Thymus (tissue), 14 donors: ENCODE data around the gene KNOP1. TPM values are rescaled to one million over a fixed set of nuclear protein-coding genes. Genes with fewer than 3 reads are reported as not detected.

ENCODE experiments used
- DNase-seq, 9 donors: peaks; one replicate each; pipeline ENCODE4 v3.0.0-alpha.2; 2013; ENCODE audit warnings: low spot score in 9 of 9, low read depth in 6 of 9, missing footprints in 1 of 9
- H3K27ac ChIP-seq, 2 donors: one replicate each; pipeline ENCODE4 v1.5.1; 2013; ENCODE audit warnings: control low read depth in 1 of 2, low read depth in 1 of 2, low read length in 1 of 2, mild to moderate bottlenecking in 1 of 2, moderate library complexity in 1 of 2
- H3K27me3 ChIP-seq, 2 donors: one replicate each; pipeline ENCODE4 v1.5.1; 2013; ENCODE audit warnings: low read length in 1 of 2; ENCODE audit not compliant: control insufficient read depth in 2 of 2, insufficient read depth in 1 of 2
- H3K36me3 ChIP-seq, 2 donors: one replicate each; pipeline ENCODE4 v1.5.1; 2013; ENCODE audit warnings: low read length in 1 of 2, mild to moderate bottlenecking in 1 of 2, moderate library complexity in 1 of 2; ENCODE audit not compliant: control insufficient read depth in 2 of 2, insufficient read depth in 2 of 2
- H3K4me1 ChIP-seq, 2 donors: one replicate each; pipeline ENCODE4 v1.5.1; 2013; ENCODE audit warnings: low read length in 2 of 2; ENCODE audit not compliant: control insufficient read depth in 2 of 2, insufficient read depth in 2 of 2
- H3K4me3 ChIP-seq, 2 donors: one replicate each; pipeline ENCODE4 v1.5.1; 2013; ENCODE audit warnings: low read length in 2 of 2, control low read depth in 1 of 2, mild to moderate bottlenecking in 1 of 2
- H3K9me3 ChIP-seq, 2 donors: one replicate each; pipeline ENCODE4 v1.5.1; 2013; ENCODE audit warnings: low read length in 1 of 2, mild to moderate bottlenecking in 1 of 2; ENCODE audit not compliant: control insufficient read depth in 2 of 2, insufficient read depth in 1 of 2
- WGBS: extraction: QIAGEN DNeasy Blood & Tissue Kit; methylation state at CpG from one replicate; pipeline ENCODE4 v1.1.7; 2013; 5-methylcytosine and 5-hydroxymethylcytosine counted together
- long read RNA-seq, 10 donors: transcript quantifications; one replicate each; lab custom pipeline, GENCODE V29; 2026
- polyA plus RNA-seq: library from polyadenylated mRNA; stranded (reverse); fragments of 200-250 nt; gene quantifications from one replicate; pipeline ENCODE4 v1.2.3, GENCODE V29; 2013
- total RNA-seq: library from RNA; stranded (reverse); fragments of 120-200 nt; gene quantifications from one replicate; pipeline ENCODE4 v1.2.4, GENCODE V29; 2013
- donor health status: healthy.

KNOP1 gene
- total RNA-seq = 16.4 TPM
- polyA plus RNA-seq = 10.0 TPM
- long read RNA-seq, donor 1 = 0 reads
- long read RNA-seq, donor 2 = 0 reads
- long read RNA-seq, donor 3, full-length matches to known transcripts = 2 of 24 reads
- long read RNA-seq, donor 3, partial matches to known transcripts = 22 of 24 reads
- long read RNA-seq, donor 3, other reads (novel, unspliced or antisense) = 0 of 24 reads
- long read RNA-seq, donor 4, full-length matches to known transcripts = 2 of 9 reads
- long read RNA-seq, donor 4, partial matches to known transcripts = 7 of 9 reads
- long read RNA-seq, donor 4, other reads (novel, unspliced or antisense) = 0 of 9 reads
- long read RNA-seq, donor 5, full-length matches to known transcripts = 2 of 26 reads
- long read RNA-seq, donor 5, partial matches to known transcripts = 24 of 26 reads
- long read RNA-seq, donor 5, other reads (novel, unspliced or antisense) = 0 of 26 reads
- long read RNA-seq, donor 6, full-length matches to known transcripts = 5 of 14 reads
- long read RNA-seq, donor 6, partial matches to known transcripts = 9 of 14 reads
- long read RNA-seq, donor 6, other reads (novel, unspliced or antisense) = 0 of 14 reads
- long read RNA-seq, donor 7, full-length matches to known transcripts = 2 of 17 reads
- long read RNA-seq, donor 7, partial matches to known transcripts = 15 of 17 reads
- long read RNA-seq, donor 7, other reads (novel, unspliced or antisense) = 0 of 17 reads
- long read RNA-seq, donor 8 = 0 reads
- long read RNA-seq, donor 9, full-length matches to known transcripts = 1 of 11 reads
- long read RNA-seq, donor 9, partial matches to known transcripts = 10 of 11 reads
- long read RNA-seq, donor 9, other reads (novel, unspliced or antisense) = 0 of 11 reads
- long read RNA-seq, donor 10, full-length matches to known transcripts = 3 of 11 reads
- long read RNA-seq, donor 10, partial matches to known transcripts = 8 of 11 reads
- long read RNA-seq, donor 10, other reads (novel, unspliced or antisense) = 0 of 11 reads

- Histone ChIP-seq H3K36me3 (peaks cover 5 to 6% of the 10 kb centered on the region in 2 donors), H3K27me3 (no peaks in the 10 kb centered on the region), H3K4me1 (peaks cover 6 to 12% of the 10 kb centered on the region in 2 donors), H3K27ac (peak within 1 kb of the TSS in 1 of 2 donors; percentile 15), H3K9me3 (no peaks in the 10 kb centered on the region), H3K4me3 (peak within 1 kb of the TSS; percentile 72 to 92)
- DNase-seq = peak; percentile 70 to 93 (median 76)
- under 1% methylated on average over 88 of the region's 88 CpGs for WGBS
Observed at GRCh38 chr16:19717741-19718623, at the start of gene KNOP1, which contains the start of gene IQCK. TSS of gene KNOP1 (minus strand) at chr16:19718227. CDS start at chr16:19715035, 3,192 bp downstream. TSS of gene IQCK (plus strand) at chr16:19718271. CDS start at chr16:19718307, 36 bp downstream.

GRCh38 chr16:19767497-19767896 is 49.5 kb upstream of the KNOP1 start:
- no peaks in the 10 kb centered on the region for H3K36me3 ChIP-seq
- H3K4me3 ChIP-seq = no peak overlapping the region
- H3K9me3 ChIP-seq = no peaks in the 10 kb centered on the region
- no peaks in the 10 kb centered on the region for H3K4me1 ChIP-seq
- no peaks in the 10 kb centered on the region for H3K27me3 ChIP-seq
- 94% methylated on average over 13 of the region's 13 CpGs for WGBS
- H3K27ac ChIP-seq = no peak overlapping the region
- DNase-seq = no peak

- no peak overlapping the region for H3K27ac ChIP-seq
- no peaks in the 10 kb centered on the region for H3K4me1 ChIP-seq
- no peak overlapping the region for H3K4me3 ChIP-seq
- H3K9me3 ChIP-seq = no peaks in the 10 kb centered on the region
- no peak for DNase-seq
- no peaks in the 10 kb centered on the region for H3K36me3 ChIP-seq
- WGBS = 97% methylated on average over 9 of the region's 9 CpGs
- no peaks in the 10 kb centered on the region for H3K27me3 ChIP-seq
Observed at GRCh38 chr16:19766988-19767387, 49.0 kb upstream of the KNOP1 start.

GRCh38 chr16:19766554-19766884 is 48.5 kb upstream of the KNOP1 start:
- no peak overlapping the region for H3K4me3 ChIP-seq
- H3K27ac ChIP-seq = no peak overlapping the region
- 96% methylated on average over 3 of the region's 3 CpGs for WGBS
- no peaks in the 10 kb centered on the region for H3K27me3 ChIP-seq
- no peak for DNase-seq
- H3K4me1 ChIP-seq = no peaks in the 10 kb centered on the region
- H3K36me3 ChIP-seq = no peaks in the 10 kb centered on the region
- no peaks in the 10 kb centered on the region for H3K9me3 ChIP-seq

GRCh38 chr16:19765860-19766553 is 48.0 kb upstream of the KNOP1 start:
- no peaks in the 10 kb centered on the region for H3K9me3 ChIP-seq
- no peak overlapping the region for H3K4me3 ChIP-seq
- no peaks in the 10 kb centered on the region for H3K27me3 ChIP-seq
- DNase-seq = no peak
- H3K36me3 ChIP-seq = no peaks in the 10 kb centered on the region
- WGBS = 83% methylated on average over 6 of the region's 6 CpGs
- no peaks in the 10 kb centered on the region for H3K4me1 ChIP-seq
- H3K27ac ChIP-seq = no peak overlapping the region

- 94% methylated on average over 7 of the region's 7 CpGs for WGBS
- H3K27ac ChIP-seq = no peak overlapping the region
- no peaks in the 10 kb centered on the region for H3K27me3 ChIP-seq
- no peaks in the 10 kb centered on the region for H3K36me3 ChIP-seq
- no peaks in the 10 kb centered on the region for H3K4me1 ChIP-seq
- no peaks in the 10 kb centered on the region for H3K9me3 ChIP-seq
- no peak overlapping the region for H3K4me3 ChIP-seq
- DNase-seq = no peak
Observed at GRCh38 chr16:19760356-19761060, 42.5 kb upstream of the KNOP1 start.

- Histone ChIP-seq H3K27me3 (no peaks in the 10 kb centered on the region), H3K36me3 (no peaks in the 10 kb centered on the region), H3K4me1 (no peaks in the 10 kb centered on the region), H3K9me3 (no peaks in the 10 kb centered on the region), H3K27ac (no peak overlapping the region), H3K4me3 (no peak overlapping the region)
- DNase-seq = no peak
- WGBS = 84% methylated on average over 8 of the region's 8 CpGs
Observed at GRCh38 chr16:19757762-19758595, 40.0 kb upstream of the KNOP1 start.
